Peyer's patch (tissue), 4 donors: ENCODE data around the gene PDGFB. TPM values are rescaled to one million over a fixed set of nuclear protein-coding genes. Genes with fewer than 3 reads are reported as not detected.

Experiments
- DNase-seq, 3 donors: peaks; one replicate each; pipeline ENCODE4 v3.0.0-alpha.2; 2017 to 2019
- H3K27ac ChIP-seq, 4 donors: fragments of 200-600 bp; sonication (generic); one replicate each; pipeline ENCODE4 v1.5.1; 2016 to 2019
- H3K27me3 ChIP-seq, 2 donors: fragments of 200-600 bp; sonication (generic); one replicate each; pipeline ENCODE4 v1.5.1; 2019
- H3K36me3 ChIP-seq, 3 donors: fragments of 200-600 bp; sonication (generic); one replicate each; pipeline ENCODE4 v1.5.1; 2016 to 2019
- H3K4me1 ChIP-seq, 4 donors: fragments of 200-600 bp; sonication (generic); one replicate each; pipeline ENCODE4 v1.5.1; 2016 to 2019
- H3K4me3 ChIP-seq, 4 donors: fragments of 200-600 bp; sonication (generic); 1 replicate in 3 of 4; 2 replicates in 1 of 4; pipeline ENCODE4 v1.5.1; 2016 to 2019; ENCODE audit warnings: mild to moderate bottlenecking in 1 of 4
- H3K9me3 ChIP-seq, 4 donors: fragments of 200-600 bp; sonication (generic); one replicate each; pipeline ENCODE4 v1.5.1; 2016 to 2019; ENCODE audit warnings: mild to moderate bottlenecking in 1 of 4
- CTCF ChIP-seq, 6 experiments: fragments of 450-650 bp in 4 of 6; fragments of 200-600 bp in 2 of 6; sonication (generic) in 1 of 6; IDR thresholded peaks; one replicate each; pipeline ENCODE4 v1.5.1; 2017 to 2019; ENCODE audit warnings: antibody characterized with exemption in 6 of 6, mild to moderate bottlenecking in 3 of 6, moderate library complexity in 1 of 6
- POLR2A ChIP-seq, 2 donors: fragments of 450-650 bp; IDR thresholded peaks; one replicate each; pipeline ENCODE4 v1.5.1; 2017; ENCODE audit warnings: antibody characterized with exemption in 2 of 2, mild to moderate bottlenecking in 2 of 2, moderate library complexity in 2 of 2
- total RNA-seq, 4 donors: library from RNA; depleted of rRNA; stranded (reverse); fragments of >200 nt; gene quantifications; one replicate each; pipeline ENCODE4 v1.1.0, GENCODE V29; 2016

The PDGFB gene
- total RNA-seq, 4 donors from 2014 or later = 1.8 to 10.7 (median 3.8) TPM

- peak overlapping the region in 2 of 4 donors; percentile 76 to 82 for H3K27ac ChIP-seq
- peaks cover 3 to 40% (median 15%) of the 10 kb centered on the region in 4 donors for H3K4me1 ChIP-seq
- no peaks in the 10 kb centered on the region for H3K36me3 ChIP-seq
- no peak overlapping the region for H3K4me3 ChIP-seq
- no peaks in the 10 kb centered on the region for H3K27me3 ChIP-seq
- no peaks in the 10 kb centered on the region for H3K9me3 ChIP-seq
- TF ChIP-seq CTCF (IDR thresholded peaks at IDR 0.05) = no peak
- TF ChIP-seq POLR2A (IDR thresholded peaks at IDR 0.05) = no peak
- DNase-seq = no peak
These were observed 66.3 kb downstream of the PDGFB start for GRCh38 chr22:39178206-39179111.

- H3K4me1 ChIP-seq = peaks cover 3 to 46% (median 17%) of the 10 kb centered on the region in 4 donors
- H3K9me3 ChIP-seq = no peaks in the 10 kb centered on the region
- no peaks in the 10 kb centered on the region for H3K27me3 ChIP-seq
- H3K27ac ChIP-seq = peak overlapping the region in 2 of 4 donors; percentile 76 to 82
- no peak overlapping the region for H3K4me3 ChIP-seq
- DNase-seq = no peak
- no peak for TF ChIP-seq CTCF (IDR thresholded peaks at IDR 0.05)
- no peak for TF ChIP-seq POLR2A (IDR thresholded peaks at IDR 0.05)
- no peaks in the 10 kb centered on the region for H3K36me3 ChIP-seq
These were observed 67.0 kb downstream of the PDGFB start for GRCh38 chr22:39177791-39178190.

GRCh38 chr22:39177456-39177775 is 67.4 kb downstream of the PDGFB start:
- no peak for DNase-seq
- no peak overlapping the region for H3K4me3 ChIP-seq
- H3K27ac ChIP-seq = peak overlapping the region in 3 of 4 donors; percentile 71 to 82 (median 76)
- H3K4me1 ChIP-seq = peaks cover 3 to 46% (median 17%) of the 10 kb centered on the region in 4 donors
- no peak for TF ChIP-seq CTCF (IDR thresholded peaks at IDR 0.05)
- no peak for TF ChIP-seq POLR2A (IDR thresholded peaks at IDR 0.05)
- no peaks in the 10 kb centered on the region for H3K27me3 ChIP-seq
- H3K9me3 ChIP-seq = no peaks in the 10 kb centered on the region
- H3K36me3 ChIP-seq = no peaks in the 10 kb centered on the region

- no peak for DNase-seq
- no peaks in the 10 kb centered on the region for H3K27me3 ChIP-seq
- peak overlapping the region; percentile 71 to 82 (median 79) for H3K27ac ChIP-seq
- no peaks in the 10 kb centered on the region for H3K9me3 ChIP-seq
- no peak for TF ChIP-seq POLR2A (IDR thresholded peaks at IDR 0.05)
- no peak for TF ChIP-seq CTCF (IDR thresholded peaks at IDR 0.05)
- no peaks in the 10 kb centered on the region for H3K36me3 ChIP-seq
- H3K4me1 ChIP-seq = peaks cover 3 to 46% (median 20%) of the 10 kb centered on the region in 4 donors
- H3K4me3 ChIP-seq = no peak overlapping the region
These were observed 67.9 kb downstream of the PDGFB start for GRCh38 chr22:39176714-39177455.

GRCh38 chr22:39176143-39176713 is 68.6 kb downstream of the PDGFB start:
- peak in 2 of 3 donors; percentile 56 to 61 for DNase-seq
- H3K4me1 ChIP-seq = peaks cover 3 to 46% (median 26%) of the 10 kb centered on the region in 4 donors
- TF ChIP-seq CTCF (IDR thresholded peaks at IDR 0.05) (no peak), POLR2A (IDR thresholded peaks at IDR 0.05) (no peak)

More at GRCh38 chr22:39176143-39176713, 68.6 kb downstream of the PDGFB start:
- Histone ChIP-seq H3K27ac (peak overlapping the region; percentile 71 to 82 (median 79)), H3K27me3 (no peaks in the 10 kb centered on the region), H3K36me3 (no peaks in the 10 kb centered on the region), H3K4me3 (no peak overlapping the region), H3K9me3 (no peaks in the 10 kb centered on the region)
